Posterior cingulate gyrus (tissue), 11 donors: ENCODE results near the gene NQO2.
A peak's percentile ranks its signal among the peaks of the same experiment; 100 is the strongest.
"Not testable (repeated sequence)": the region's sequence is repeated elsewhere in the genome, so short reads cannot be mapped to it uniquely, and the experiment has no call there.

Source experiments
- DNase-seq, 10 donors: peaks; one replicate each; pipeline versions ENCODE4 v3.0.0 to v3.0.0-alpha.2; 2020 to 2021; ENCODE audit warnings: mixed read lengths in 3 of 10
- intact Hi-C: fragments of 100-400 bp; cut with DNase I; formaldehyde crosslinking; loops from one replicate; pipeline ENCODE4 v1.15.1; 2023

NQO2 gene

GRCh38 chr6:2986722-2987221 is 12.9 kb upstream of the NQO2 start:
- DNase-seq, result no peak
- intact Hi-C loops, result no loop called here

GRCh38 chr6:2988094-2988425 is 11.6 kb upstream of the NQO2 start:
- DNase-seq, result no peak
- intact Hi-C loops, result loop anchor here (1.0 to 2.0 kb wide), 2 partner anchors 17 to 36 kb away; partner anchors contain the start of gene SERPINB6

GRCh38 chr6:2988426-2989331 is 11.0 kb upstream of the NQO2 start:
- peak; percentile 77 to 98 (median 88) for DNase-seq
- intact Hi-C loops, result loop anchor here (1.0 to 2.0 kb wide), 3 partner anchors 18 to 142 kb away; partner anchors contain the start of gene SERPINB6

- DNase-seq, result peak; percentile 62 to 97 (median 79)
- intact Hi-C loops, result loop anchor here (1.0 to 10.0 kb wide), 3 partner anchors 19 to 265 kb away; partner anchors contain the start of genes PSMG4 and SERPINB6
Measured at GRCh38 chr6:2989332-2990247, 10.1 kb upstream of the NQO2 start.

- intact Hi-C loops, result loop anchor here (10.0 kb wide), 1 partner anchor 264 kb away; the partner anchor contains the start of gene PSMG4
- DNase-seq, result peak in 4 of 10 donors; percentile 29 to 78 (median 44)
Measured at GRCh38 chr6:2990248-2990931, 9.3 kb upstream of the NQO2 start.

- DNase-seq, result peak in 1 of 10 donors; percentile 25
- intact Hi-C loops, result loop anchor here (10.0 kb wide), 1 partner anchor 264 kb away; the partner anchor contains the start of gene PSMG4
Measured at GRCh38 chr6:2990932-2991506, 8.7 kb upstream of the NQO2 start.

GRCh38 chr6:2992330-2992979 is 7.2 kb upstream of the NQO2 start:
- intact Hi-C loops, result loop anchor here (10.0 kb wide), 1 partner anchor 262 kb away; the partner anchor contains the start of gene PSMG4
- no peak for DNase-seq

GRCh38 chr6:2993755-2994317 is 5.9 kb upstream of the NQO2 start:
- intact Hi-C loops, result loop anchor here (10.0 kb wide), 1 partner anchor 261 kb away; the partner anchor contains the start of gene PSMG4
- DNase-seq, result peak in 1 of 10 donors; percentile 6

GRCh38 chr6:2998249-2998997 is 1.3 kb upstream of the NQO2 start:
- DNase-seq, result not testable (repeated sequence)
- intact Hi-C loops, result loop anchor here (2.0 to 10.0 kb wide), 2 partner anchors 56 to 256 kb away; partner anchors contain the start of gene PSMG4

- intact Hi-C loops, result loop anchor here (2.0 to 10.0 kb wide), 2 partner anchors 56 to 256 kb away; partner anchors contain the start of gene PSMG4
- DNase-seq, result peak in 1 of 10 donors; percentile 76
Measured at GRCh38 chr6:2998998-2999617, 586 bp upstream of the NQO2 start.

GRCh38 chr6:3001146-3001772 is 1.6 kb downstream of the NQO2 start:
- DNase-seq, result no peak
- intact Hi-C loops, result no loop called here

- intact Hi-C loops, result no loop called here
- no peak for DNase-seq
Measured at GRCh38 chr6:3001773-3002293, 2.1 kb downstream of the NQO2 start.

- DNase-seq, intact Hi-C loops: not testable (repeated sequence)
Measured at GRCh38 chr6:3003226-3003625, 3.5 kb downstream of the NQO2 start.

GRCh38 chr6:3005077-3005476 is 5.4 kb downstream of the NQO2 start:
- DNase-seq, result no peak
- intact Hi-C loops, result no loop called here

- intact Hi-C loops, result no loop called here
- peak in 1 of 10 donors; percentile 71 for DNase-seq
Measured at GRCh38 chr6:3005874-3006273, 6.2 kb downstream of the NQO2 start.

- intact Hi-C loops, result no loop called here
Measured at GRCh38 chr6:3006476-3006875, 6.8 kb downstream of the NQO2 start.

GRCh38 chr6:3007571-3007970 is 7.9 kb downstream of the NQO2 start:
- no peak for DNase-seq
- intact Hi-C loops, result no loop called here

More at GRCh38 chr6:3006476-3006875, 6.8 kb downstream of the NQO2 start:
- DNase-seq, result no peak
